HepG2 (cell line): Measurements from ENCODE around the gene C19orf33. TPM values are rescaled to one million over a fixed set of nuclear protein-coding genes. Genes with fewer than 3 reads are reported as not detected.
A peak's percentile ranks its signal among the peaks of the same experiment; 100 is the strongest.

ENCODE experiments used
- ATF1 ChIP-seq: IDR thresholded peaks from 2 replicates; pipeline ENCODE4 v1.6.1; 2016; ENCODE audit warnings: mild to moderate bottlenecking, control low read depth
- HNRNPUL1 ChIP-seq: fragments of 200-400 bp; formaldehyde crosslinking; IDR thresholded peaks from 2 replicates; pipeline ENCODE4 v1.6.1; 2017; ENCODE audit warnings: low read depth, mild to moderate bottlenecking, low read length, moderate library complexity
- SALL1 ChIP-seq: sonication (generic); formaldehyde crosslinking; IDR thresholded peaks from 2 replicates; pipeline ENCODE4 v1.8.0; 2022; ENCODE audit warnings: mild to moderate bottlenecking, missing genetic modification reagents
- SP1 ChIP-seq, 2 experiments: fragments of 450-650 bp in 1 of 2; sonication (generic) in 1 of 2; formaldehyde crosslinking in 1 of 2; IDR thresholded peaks; 2 replicates each; pipeline versions ENCODE4 v1.4.0 to v1.6.1; 2016 to 2020; ENCODE audit warnings: missing genetic modification reagents in 1 of 2
- SP4 ChIP-seq: sonication (generic); formaldehyde crosslinking; IDR thresholded peaks from 2 replicates; pipeline ENCODE4 v1.8.1; 2023; ENCODE audit warnings: mild to moderate bottlenecking, missing genetic modification reagents
- TRIM24 ChIP-seq: sonication (generic); formaldehyde crosslinking; IDR thresholded peaks from 2 replicates; pipeline ENCODE4 v1.8.0; 2022; ENCODE audit warnings: mild to moderate bottlenecking, missing genetic modification reagents
- ZFY ChIP-seq: sonication (generic); formaldehyde crosslinking; IDR thresholded peaks from 2 replicates; pipeline ENCODE4 v1.4.0; 2020; ENCODE audit warnings: missing genetic modification reagents
- ZNF687 ChIP-seq: sonication (generic); formaldehyde crosslinking; IDR thresholded peaks from 2 replicates; pipeline ENCODE4 v1.5.1; 2020; ENCODE audit warnings: mild to moderate bottlenecking, missing genetic modification reagents, moderate library complexity
- polyA plus RNA-seq, 8 experiments: library from polyadenylated mRNA; depleted of rRNA in 3 of 8; stranded (reverse) in 7 of 8; unstranded in 1 of 8; fragments of >200 nt; fragmentation: Illumina TruSeq in 4 of 8; extraction: Trizol in 4 of 8; gene quantifications; 2 replicates each; pipeline versions ENCODE4 v1.2.1 to v1.2.3, GENCODE V29; 2011 to 2016; ENCODE audit warnings: low read depth in 4 of 8, missing spikeins in 1 of 8, mixed read lengths in 1 of 8; ENCODE audit not compliant: insufficient read depth in 1 of 8
- total RNA-seq, 5 experiments: library from RNA; depleted of rRNA; stranded (reverse); fragments of >200 nt; fragmentation: Illumina TruSeq; extraction: Trizol; gene quantifications; 2 replicates each; pipeline ENCODE4 v1.2.3, GENCODE V29; 2016; ENCODE audit warnings: low read depth in 1 of 5
- TF ChIP-seq, protein P1 (sequence below): sonication (generic); formaldehyde crosslinking; IDR thresholded peaks from 2 replicates; pipeline ENCODE4 v1.5.0; 2020; ENCODE audit warnings: mild to moderate bottlenecking, missing genetic modification reagents, borderline replicate concordance
- TF ChIP-seq, protein P2 (sequence below): sonication (generic); formaldehyde crosslinking; IDR thresholded peaks from 2 replicates; pipeline ENCODE4 v1.4.0; 2020; ENCODE audit warnings: missing genetic modification reagents
- TF ChIP-seq, protein P3 (sequence below): IDR thresholded peaks from 2 replicates; pipeline ENCODE4 v1.6.1; 2012; ENCODE audit warnings: inconsistent platforms
- TF ChIP-seq, protein P4 (sequence below): sonication (generic); formaldehyde crosslinking; IDR thresholded peaks from 2 replicates; pipeline ENCODE4 v1.8.0; 2023; ENCODE audit warnings: mild to moderate bottlenecking, missing genetic modification reagents

C19orf33 gene
- total and polyA plus RNA-seq, 2 of the 13 experiments (the other 11 are each of a cell fraction or from before 2014, with no cell fraction given): 2.5 to 3.3 TPM

DNA sequence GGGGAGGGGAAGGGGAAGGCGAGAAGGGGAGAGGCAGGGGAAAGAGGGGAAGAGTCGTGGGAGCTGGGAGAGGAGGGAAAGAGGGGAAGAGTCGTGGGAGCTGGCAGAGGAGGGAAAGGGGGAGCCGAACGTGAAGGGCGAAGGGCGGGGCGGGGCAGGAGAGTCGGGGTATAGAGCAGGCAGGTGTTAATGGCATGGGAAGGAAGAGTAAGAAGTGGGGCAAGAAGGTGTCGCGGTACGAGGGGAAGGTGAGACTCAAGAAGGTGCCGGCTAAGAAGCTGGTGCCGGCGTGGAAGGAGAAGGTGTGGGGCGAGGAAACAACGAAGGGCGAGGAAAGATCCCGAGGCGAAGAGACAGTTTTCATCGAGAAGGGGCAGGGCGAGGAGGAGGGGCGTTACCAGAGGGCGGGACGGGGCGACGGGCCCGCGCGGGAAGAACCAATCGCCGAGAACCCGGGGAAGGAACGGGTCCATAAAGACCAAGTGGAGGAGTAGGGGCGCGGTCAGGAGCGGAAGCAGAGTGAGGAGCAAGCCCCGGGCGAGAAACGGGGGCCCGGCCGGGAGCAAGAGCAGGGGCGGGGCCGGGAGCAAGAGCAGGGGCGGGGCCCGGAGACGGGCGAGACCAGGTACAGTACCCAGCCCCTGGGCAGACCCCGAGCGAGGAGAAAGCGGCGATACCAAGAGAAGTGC, 32.0 kb downstream of the C19orf33 start (continued):
- TF ChIP-seq, protein P1, sequence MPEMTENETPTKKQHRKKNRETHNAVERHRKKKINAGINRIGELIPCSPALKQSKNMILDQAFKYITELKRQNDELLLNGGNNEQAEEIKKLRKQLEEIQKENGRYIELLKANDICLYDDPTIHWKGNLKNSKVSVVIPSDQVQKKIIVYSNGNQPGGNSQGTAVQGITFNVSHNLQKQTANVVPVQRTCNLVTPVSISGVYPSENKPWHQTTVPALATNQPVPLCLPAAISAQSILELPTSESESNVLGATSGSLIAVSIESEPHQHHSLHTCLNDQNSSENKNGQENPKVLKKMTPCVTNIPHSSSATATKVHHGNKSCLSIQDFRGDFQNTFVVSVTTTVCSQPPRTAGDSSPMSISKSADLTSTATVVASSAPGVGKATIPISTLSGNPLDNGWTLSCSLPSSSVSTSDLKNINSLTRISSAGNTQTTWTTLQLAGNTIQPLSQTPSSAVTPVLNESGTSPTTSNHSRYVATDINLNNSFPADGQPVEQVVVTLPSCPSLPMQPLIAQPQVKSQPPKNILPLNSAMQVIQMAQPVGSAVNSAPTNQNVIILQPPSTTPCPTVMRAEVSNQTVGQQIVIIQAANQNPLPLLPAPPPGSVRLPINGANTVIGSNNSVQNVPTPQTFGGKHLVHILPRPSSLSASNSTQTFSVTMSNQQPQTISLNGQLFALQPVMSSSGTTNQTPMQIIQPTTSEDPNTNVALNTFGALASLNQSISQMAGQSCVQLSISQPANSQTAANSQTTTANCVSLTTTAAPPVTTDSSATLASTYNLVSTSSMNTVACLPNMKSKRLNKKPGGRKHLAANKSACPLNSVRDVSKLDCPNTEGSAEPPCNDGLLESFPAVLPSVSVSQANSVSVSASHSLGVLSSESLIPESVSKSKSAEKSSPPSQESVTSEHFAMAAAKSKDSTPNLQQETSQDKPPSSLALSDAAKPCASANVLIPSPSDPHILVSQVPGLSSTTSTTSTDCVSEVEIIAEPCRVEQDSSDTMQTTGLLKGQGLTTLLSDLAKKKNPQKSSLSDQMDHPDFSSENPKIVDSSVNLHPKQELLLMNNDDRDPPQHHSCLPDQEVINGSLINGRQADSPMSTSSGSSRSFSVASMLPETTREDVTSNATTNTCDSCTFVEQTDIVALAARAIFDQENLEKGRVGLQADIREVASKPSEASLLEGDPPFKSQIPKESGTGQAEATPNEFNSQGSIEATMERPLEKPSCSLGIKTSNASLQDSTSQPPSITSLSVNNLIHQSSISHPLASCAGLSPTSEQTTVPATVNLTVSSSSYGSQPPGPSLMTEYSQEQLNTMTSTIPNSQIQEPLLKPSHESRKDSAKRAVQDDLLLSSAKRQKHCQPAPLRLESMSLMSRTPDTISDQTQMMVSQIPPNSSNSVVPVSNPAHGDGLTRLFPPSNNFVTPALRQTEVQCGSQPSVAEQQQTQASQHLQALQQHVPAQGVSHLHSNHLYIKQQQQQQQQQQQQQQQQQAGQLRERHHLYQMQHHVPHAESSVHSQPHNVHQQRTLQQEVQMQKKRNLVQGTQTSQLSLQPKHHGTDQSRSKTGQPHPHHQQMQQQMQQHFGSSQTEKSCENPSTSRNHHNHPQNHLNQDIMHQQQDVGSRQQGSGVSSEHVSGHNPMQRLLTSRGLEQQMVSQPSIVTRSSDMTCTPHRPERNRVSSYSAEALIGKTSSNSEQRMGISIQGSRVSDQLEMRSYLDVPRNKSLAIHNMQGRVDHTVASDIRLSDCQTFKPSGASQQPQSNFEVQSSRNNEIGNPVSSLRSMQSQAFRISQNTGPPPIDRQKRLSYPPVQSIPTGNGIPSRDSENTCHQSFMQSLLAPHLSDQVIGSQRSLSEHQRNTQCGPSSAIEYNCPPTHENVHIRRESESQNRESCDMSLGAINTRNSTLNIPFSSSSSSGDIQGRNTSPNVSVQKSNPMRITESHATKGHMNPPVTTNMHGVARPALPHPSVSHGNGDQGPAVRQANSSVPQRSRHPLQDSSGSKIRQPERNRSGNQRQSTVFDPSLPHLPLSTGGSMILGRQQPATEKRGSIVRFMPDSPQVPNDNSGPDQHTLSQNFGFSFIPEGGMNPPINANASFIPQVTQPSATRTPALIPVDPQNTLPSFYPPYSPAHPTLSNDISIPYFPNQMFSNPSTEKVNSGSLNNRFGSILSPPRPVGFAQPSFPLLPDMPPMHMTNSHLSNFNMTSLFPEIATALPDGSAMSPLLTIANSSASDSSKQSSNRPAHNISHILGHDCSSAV (CRISPR knock-in tag): no peak
- TF ChIP-seq, protein P2, sequence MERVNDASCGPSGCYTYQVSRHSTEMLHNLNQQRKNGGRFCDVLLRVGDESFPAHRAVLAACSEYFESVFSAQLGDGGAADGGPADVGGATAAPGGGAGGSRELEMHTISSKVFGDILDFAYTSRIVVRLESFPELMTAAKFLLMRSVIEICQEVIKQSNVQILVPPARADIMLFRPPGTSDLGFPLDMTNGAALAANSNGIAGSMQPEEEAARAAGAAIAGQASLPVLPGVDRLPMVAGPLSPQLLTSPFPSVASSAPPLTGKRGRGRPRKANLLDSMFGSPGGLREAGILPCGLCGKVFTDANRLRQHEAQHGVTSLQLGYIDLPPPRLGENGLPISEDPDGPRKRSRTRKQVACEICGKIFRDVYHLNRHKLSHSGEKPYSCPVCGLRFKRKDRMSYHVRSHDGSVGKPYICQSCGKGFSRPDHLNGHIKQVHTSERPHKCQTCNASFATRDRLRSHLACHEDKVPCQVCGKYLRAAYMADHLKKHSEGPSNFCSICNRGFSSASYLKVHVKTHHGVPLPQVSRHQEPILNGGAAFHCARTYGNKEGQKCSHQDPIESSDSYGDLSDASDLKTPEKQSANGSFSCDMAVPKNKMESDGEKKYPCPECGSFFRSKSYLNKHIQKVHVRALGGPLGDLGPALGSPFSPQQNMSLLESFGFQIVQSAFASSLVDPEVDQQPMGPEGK: peak; percentile 61
- TF ChIP-seq, protein P3, sequence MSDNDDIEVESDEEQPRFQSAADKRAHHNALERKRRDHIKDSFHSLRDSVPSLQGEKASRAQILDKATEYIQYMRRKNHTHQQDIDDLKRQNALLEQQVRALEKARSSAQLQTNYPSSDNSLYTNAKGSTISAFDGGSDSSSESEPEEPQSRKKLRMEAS: peak; percentile 28
- no peak for TF ChIP-seq ATF1 (CRISPR knock-in tag)
- no peak for TF ChIP-seq SP1 (IDR thresholded peaks at IDR 0.05)
- peak; percentile 59 for TF ChIP-seq SP1 (CRISPR knock-in tag; IDR thresholded peaks at IDR 0.05)
- TF ChIP-seq HNRNPUL1: no peak
- TF ChIP-seq SALL1: 0 out of 2 replicates have a peak, but pooled peaks have one; percentile 3
- no peak for TF ChIP-seq ZFY (CRISPR knock-in tag)
- TF ChIP-seq ZNF687 (CRISPR knock-in tag): peak; percentile 36
- TF ChIP-seq, protein P4, sequence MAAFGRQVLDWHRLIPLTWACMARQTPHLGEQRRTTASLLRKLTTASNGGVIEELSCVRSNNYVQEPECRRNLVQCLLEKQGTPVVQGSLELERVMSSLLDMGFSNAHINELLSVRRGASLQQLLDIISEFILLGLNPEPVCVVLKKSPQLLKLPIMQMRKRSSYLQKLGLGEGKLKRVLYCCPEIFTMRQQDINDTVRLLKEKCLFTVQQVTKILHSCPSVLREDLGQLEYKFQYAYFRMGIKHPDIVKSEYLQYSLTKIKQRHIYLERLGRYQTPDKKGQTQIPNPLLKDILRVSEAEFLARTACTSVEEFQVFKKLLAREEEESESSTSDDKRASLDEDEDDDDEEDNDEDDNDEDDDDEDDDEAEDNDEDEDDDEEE (CRISPR knock-in tag): 0 out of 2 replicates have a peak, but pooled peaks have one; percentile 29
- peak; percentile 57 for TF ChIP-seq SP4 (CRISPR knock-in tag)
- TF ChIP-seq TRIM24 (CRISPR knock-in tag): no peak
